ENCODE measurements around the gene TYMP. TPM values are rescaled to one million over a fixed set of nuclear protein-coding genes. Genes with fewer than 3 reads are reported as not detected.

The TYMP gene
- total RNA-seq, 2 experiments from 2014 or later = 9.9 to 10.0 TPM

DNA sequence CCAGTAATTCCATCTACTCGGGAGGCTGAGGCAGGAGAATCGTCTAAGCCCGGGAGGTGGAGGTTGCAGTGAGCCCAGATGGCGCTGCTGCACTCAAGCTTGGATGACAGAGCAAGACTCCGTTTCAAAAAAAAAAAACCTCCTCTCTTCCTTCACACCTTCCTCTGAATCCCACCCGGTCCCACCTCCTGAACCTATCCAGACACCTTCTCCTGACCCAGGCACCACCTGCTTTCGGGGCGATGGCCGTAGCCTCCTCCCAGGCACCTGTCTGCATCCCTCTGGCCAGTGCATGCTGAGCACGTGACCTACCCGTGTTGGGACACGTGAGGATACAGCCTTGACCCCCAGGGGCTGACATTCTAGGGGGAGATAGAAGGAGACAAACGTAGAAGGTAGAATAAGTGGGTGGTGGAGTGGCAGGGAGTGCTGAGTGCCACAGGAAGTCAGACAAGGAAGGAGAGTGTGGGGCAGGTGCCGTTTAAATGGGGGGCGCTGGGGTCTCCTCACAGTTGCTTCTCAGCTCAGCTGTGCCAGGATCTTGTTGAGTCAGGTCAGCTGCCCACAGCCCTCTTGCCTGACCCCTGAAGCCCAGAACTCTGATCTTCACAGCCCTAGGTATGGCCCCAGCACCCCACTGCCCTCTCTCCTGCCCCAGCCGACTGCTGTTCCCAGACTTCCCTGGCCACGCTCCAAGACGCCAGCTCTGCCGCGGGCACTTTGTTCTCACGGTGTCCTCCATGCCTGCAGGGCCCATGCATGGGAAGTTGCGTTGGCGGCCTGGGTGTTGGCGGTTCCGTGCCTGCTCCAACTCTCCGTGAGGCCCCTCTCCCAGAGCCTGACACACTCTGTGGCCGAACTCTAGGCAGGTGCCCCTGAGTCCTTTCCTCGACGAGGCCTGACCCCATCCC is 44.3 kb downstream of the TYMP start:
- TF ChIP-seq, protein P1, sequence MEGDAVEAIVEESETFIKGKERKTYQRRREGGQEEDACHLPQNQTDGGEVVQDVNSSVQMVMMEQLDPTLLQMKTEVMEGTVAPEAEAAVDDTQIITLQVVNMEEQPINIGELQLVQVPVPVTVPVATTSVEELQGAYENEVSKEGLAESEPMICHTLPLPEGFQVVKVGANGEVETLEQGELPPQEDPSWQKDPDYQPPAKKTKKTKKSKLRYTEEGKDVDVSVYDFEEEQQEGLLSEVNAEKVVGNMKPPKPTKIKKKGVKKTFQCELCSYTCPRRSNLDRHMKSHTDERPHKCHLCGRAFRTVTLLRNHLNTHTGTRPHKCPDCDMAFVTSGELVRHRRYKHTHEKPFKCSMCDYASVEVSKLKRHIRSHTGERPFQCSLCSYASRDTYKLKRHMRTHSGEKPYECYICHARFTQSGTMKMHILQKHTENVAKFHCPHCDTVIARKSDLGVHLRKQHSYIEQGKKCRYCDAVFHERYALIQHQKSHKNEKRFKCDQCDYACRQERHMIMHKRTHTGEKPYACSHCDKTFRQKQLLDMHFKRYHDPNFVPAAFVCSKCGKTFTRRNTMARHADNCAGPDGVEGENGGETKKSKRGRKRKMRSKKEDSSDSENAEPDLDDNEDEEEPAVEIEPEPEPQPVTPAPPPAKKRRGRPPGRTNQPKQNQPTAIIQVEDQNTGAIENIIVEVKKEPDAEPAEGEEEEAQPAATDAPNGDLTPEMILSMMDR (IDR thresholded peaks at IDR 0.05) = no peak
- H3K36me3 Mint-ChIP-seq (ENCODE audit: low read depth) = no peaks in the 10 kb centered on the region
- Histone ChIP-seq H3K27me3 (ENCODE audit: control insufficient read depth in 1 of 2, insufficient read depth in 2 of 2, low read length in 2 of 2) (peaks cover 0 to 2% of the 10 kb centered on the region in 2 experiments), H3K36me3 (ENCODE audit: insufficient read depth, low read length) (no peaks in the 10 kb centered on the region), H3K4me3 (ENCODE audit: low read length) (no peak overlapping the region), H3K4me1 (ENCODE audit: insufficient read depth, low read length) (peaks cover 20% of the 10 kb centered on the region), H3K27ac (ENCODE audit: low read depth in 1 of 2, low read length in 2 of 2) (no peak overlapping the region), H3K9me3 (ENCODE audit: control insufficient read depth in 1 of 2, insufficient read depth in 1 of 2, low read length in 2 of 2) (no peaks in the 10 kb centered on the region)
- H3K4me1 Mint-ChIP-seq (ENCODE audit: low read depth) = peaks cover 5% of the 10 kb centered on the region
- CTCF ChIA-PET = interaction anchor here (0.6 kb wide), 1 partner anchor 209 kb away, joined by 3 read pairs; no protein-coding TSS in a partner anchor
- H3K4me3 Mint-ChIP-seq = peak overlapping the region; percentile 59
- no peak overlapping the region for H3K27ac Mint-ChIP-seq
- no peak for ATAC-seq (ENCODE audit: poor library complexity)
- H3K9me3 Mint-ChIP-seq = no peaks in the 10 kb centered on the region
- DNase-seq = no peak
- no peaks in the 10 kb centered on the region for H3K27me3 Mint-ChIP-seq
- intact Hi-C loops (cut with DNase I, micrococcal nuclease) = no loop called here
- POLR2A ChIA-PET = no interaction called here

DNA sequence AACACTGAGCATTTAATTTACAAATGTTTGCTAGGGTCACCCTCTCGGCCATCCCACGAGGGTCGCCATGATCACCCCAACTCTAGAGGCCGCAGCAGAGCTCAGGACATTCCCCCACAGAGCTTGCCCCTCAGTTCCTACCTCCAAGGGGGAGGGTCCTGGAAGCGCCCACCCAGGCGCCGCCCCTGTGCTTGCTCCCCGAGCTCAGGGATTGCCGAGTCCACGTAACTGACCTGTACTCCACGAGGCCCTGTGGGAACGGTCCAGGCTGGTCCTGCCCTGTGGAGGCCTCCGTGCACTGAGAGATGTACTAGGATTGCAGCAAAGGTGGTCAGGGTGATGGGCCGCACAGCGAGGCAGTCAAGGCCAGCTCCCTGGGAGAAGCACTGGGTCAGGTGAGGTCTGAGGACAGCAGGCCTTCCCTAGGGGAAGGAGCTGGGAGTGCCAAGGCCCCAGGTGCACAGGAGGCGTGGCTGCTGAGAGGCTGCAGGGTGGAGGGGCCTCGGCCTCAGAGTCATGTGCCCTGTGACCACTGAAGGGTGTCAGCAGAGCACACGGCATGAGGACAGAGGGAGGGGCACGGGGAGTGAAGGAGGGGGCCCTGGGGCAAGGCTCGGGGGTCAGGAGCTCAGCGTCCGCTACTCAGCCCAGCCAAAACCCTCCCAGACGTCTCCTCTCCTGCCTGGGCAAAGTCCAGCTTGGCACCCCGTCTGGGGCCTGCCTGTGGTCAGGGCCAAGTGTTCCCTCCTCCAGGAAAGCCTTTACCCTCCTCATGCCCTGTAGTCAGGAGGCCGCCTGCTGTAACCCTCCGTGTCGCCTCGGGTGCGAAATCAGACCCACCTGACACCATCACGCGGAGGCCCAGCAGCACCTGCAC is 45.6 kb downstream of the TYMP start:
- no peak for ATAC-seq (ENCODE audit: poor library complexity)
- no peaks in the 10 kb centered on the region for H3K36me3 Mint-ChIP-seq (ENCODE audit: low read depth)
- Histone ChIP-seq H3K27me3 (ENCODE audit: control insufficient read depth in 1 of 2, insufficient read depth in 2 of 2, low read length in 2 of 2) (peaks cover 0 to 2% of the 10 kb centered on the region in 2 experiments), H3K9me3 (ENCODE audit: control insufficient read depth in 1 of 2, insufficient read depth in 1 of 2, low read length in 2 of 2) (no peaks in the 10 kb centered on the region), H3K4me1 (ENCODE audit: insufficient read depth, low read length) (peaks cover 19% of the 10 kb centered on the region), H3K27ac (ENCODE audit: low read depth in 1 of 2, low read length in 2 of 2) (no peak overlapping the region), H3K4me3 (ENCODE audit: low read length) (no peak overlapping the region), H3K36me3 (ENCODE audit: insufficient read depth, low read length) (no peaks in the 10 kb centered on the region)
- H3K4me1 Mint-ChIP-seq (ENCODE audit: low read depth) = peaks cover 13% of the 10 kb centered on the region
- DNase-seq = no peak
- CTCF ChIA-PET = interaction anchor here (0.6 kb wide), 1 partner anchor 208 kb away, joined by 3 read pairs; no protein-coding TSS in a partner anchor
- no peak overlapping the region for H3K27ac Mint-ChIP-seq
- TF ChIP-seq, protein P1 (IDR thresholded peaks at IDR 0.05) = no peak
- intact Hi-C loops (cut with DNase I, micrococcal nuclease) = no loop called here
- no peak overlapping the region for H3K4me3 Mint-ChIP-seq
- H3K9me3 Mint-ChIP-seq = no peaks in the 10 kb centered on the region
- POLR2A ChIA-PET = no interaction called here
- no peaks in the 10 kb centered on the region for H3K27me3 Mint-ChIP-seq

DNA sequence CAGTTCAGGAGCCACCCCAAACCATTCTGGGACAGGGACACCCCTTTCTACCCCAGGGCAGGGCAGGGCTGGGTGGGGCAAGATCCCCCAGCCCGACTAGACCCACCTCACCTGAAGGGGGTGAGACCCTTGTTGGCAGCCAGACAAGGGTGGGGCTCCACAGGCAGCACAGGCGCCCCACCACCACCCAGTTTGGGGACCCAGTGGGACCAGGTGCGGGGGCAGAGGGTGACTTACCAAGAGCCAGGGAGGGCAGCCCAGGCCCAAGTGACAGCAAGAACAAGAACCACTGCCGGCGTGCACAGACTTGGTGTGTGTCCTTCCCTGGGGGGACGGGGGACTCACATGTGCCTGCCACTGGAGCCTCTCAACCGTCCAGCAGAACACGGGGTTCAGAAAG is 46.3 kb downstream of the TYMP start:
- POLR2A ChIA-PET = no interaction called here
- intact Hi-C loops (cut with DNase I, micrococcal nuclease) = no loop called here
- CTCF ChIA-PET = no interaction called here

More for the DNA sequence above, 46.3 kb downstream of the TYMP start:
- H3K4me1 Mint-ChIP-seq (ENCODE audit: low read depth) = peaks cover 13% of the 10 kb centered on the region
- Histone ChIP-seq H3K4me3 (ENCODE audit: low read length) (no peak overlapping the region), H3K9me3 (ENCODE audit: control insufficient read depth in 1 of 2, insufficient read depth in 1 of 2, low read length in 2 of 2) (no peaks in the 10 kb centered on the region), H3K36me3 (ENCODE audit: insufficient read depth, low read length) (no peaks in the 10 kb centered on the region), H3K27me3 (ENCODE audit: control insufficient read depth in 1 of 2, insufficient read depth in 2 of 2, low read length in 2 of 2) (peaks cover 0 to 2% of the 10 kb centered on the region in 2 experiments), H3K27ac (ENCODE audit: low read depth in 1 of 2, low read length in 2 of 2) (no peak overlapping the region), H3K4me1 (ENCODE audit: insufficient read depth, low read length) (peaks cover 19% of the 10 kb centered on the region)
- ATAC-seq (ENCODE audit: poor library complexity) (no peak), DNase-seq (no peak)
- H3K4me3 Mint-ChIP-seq = no peak overlapping the region
- no peaks in the 10 kb centered on the region for H3K36me3 Mint-ChIP-seq (ENCODE audit: low read depth)
- no peaks in the 10 kb centered on the region for H3K27me3 Mint-ChIP-seq
- TF ChIP-seq, protein P1 (IDR thresholded peaks at IDR 0.05) = no peak
- H3K9me3 Mint-ChIP-seq = no peaks in the 10 kb centered on the region
- no peak overlapping the region for H3K27ac Mint-ChIP-seq

Measured in CD4-positive, alpha-beta T cell (primary cell).